ENCODE measurements around the gene GSTM3.

DNA sequence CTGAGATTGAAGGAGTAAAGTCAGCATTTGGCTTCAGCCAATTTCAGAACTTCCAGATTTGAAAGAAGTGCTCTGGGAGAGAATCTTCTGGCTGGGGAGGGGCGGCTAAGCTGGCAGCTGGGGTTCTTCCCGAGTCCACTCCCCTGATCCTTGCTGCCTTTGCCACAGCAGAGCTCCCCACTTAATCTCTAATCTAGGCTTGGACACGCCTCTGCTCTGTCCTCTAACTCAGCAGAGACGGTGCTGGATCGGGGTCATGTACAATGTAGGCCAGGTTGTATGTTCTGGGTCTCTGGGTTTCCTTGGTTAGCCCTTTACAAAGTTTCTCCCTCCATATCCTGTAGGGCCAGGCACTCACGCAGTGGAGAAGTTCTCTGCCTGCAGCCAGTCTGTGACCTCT is 10.1 kb upstream of the GSTM3 start:
- TF ChIP-seq EZH2 (IDR thresholded peaks at IDR 0.05; ENCODE audit: low read depth, unreplicated experiment) (no peak), EZH2phosphoT487 (IDR thresholded peaks at IDR 0.05; ENCODE audit: unreplicated experiment) (no peak), POLR2AphosphoS5 (IDR thresholded peaks at IDR 0.05; ENCODE audit: low read depth) (no peak), CREB1 (CRISPR knock-in tag; IDR thresholded peaks at IDR 0.05; ENCODE audit: low read depth) (no peak), ZNF331 (CRISPR knock-in tag; IDR thresholded peaks at IDR 0.05; ENCODE audit: low read depth) (no peak), JUNB (IDR thresholded peaks at IDR 0.05; ENCODE audit: unreplicated experiment) (no peak), STAT1 (IDR thresholded peaks at IDR 0.05; ENCODE audit: unreplicated experiment) (no peak)
- TF ChIP-seq, protein P1, sequence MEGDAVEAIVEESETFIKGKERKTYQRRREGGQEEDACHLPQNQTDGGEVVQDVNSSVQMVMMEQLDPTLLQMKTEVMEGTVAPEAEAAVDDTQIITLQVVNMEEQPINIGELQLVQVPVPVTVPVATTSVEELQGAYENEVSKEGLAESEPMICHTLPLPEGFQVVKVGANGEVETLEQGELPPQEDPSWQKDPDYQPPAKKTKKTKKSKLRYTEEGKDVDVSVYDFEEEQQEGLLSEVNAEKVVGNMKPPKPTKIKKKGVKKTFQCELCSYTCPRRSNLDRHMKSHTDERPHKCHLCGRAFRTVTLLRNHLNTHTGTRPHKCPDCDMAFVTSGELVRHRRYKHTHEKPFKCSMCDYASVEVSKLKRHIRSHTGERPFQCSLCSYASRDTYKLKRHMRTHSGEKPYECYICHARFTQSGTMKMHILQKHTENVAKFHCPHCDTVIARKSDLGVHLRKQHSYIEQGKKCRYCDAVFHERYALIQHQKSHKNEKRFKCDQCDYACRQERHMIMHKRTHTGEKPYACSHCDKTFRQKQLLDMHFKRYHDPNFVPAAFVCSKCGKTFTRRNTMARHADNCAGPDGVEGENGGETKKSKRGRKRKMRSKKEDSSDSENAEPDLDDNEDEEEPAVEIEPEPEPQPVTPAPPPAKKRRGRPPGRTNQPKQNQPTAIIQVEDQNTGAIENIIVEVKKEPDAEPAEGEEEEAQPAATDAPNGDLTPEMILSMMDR (conservative IDR thresholded peaks at IDR 0.05; ENCODE audit: low read depth in 2 of 2), result no peak
- TF ChIP-seq, protein P2, sequence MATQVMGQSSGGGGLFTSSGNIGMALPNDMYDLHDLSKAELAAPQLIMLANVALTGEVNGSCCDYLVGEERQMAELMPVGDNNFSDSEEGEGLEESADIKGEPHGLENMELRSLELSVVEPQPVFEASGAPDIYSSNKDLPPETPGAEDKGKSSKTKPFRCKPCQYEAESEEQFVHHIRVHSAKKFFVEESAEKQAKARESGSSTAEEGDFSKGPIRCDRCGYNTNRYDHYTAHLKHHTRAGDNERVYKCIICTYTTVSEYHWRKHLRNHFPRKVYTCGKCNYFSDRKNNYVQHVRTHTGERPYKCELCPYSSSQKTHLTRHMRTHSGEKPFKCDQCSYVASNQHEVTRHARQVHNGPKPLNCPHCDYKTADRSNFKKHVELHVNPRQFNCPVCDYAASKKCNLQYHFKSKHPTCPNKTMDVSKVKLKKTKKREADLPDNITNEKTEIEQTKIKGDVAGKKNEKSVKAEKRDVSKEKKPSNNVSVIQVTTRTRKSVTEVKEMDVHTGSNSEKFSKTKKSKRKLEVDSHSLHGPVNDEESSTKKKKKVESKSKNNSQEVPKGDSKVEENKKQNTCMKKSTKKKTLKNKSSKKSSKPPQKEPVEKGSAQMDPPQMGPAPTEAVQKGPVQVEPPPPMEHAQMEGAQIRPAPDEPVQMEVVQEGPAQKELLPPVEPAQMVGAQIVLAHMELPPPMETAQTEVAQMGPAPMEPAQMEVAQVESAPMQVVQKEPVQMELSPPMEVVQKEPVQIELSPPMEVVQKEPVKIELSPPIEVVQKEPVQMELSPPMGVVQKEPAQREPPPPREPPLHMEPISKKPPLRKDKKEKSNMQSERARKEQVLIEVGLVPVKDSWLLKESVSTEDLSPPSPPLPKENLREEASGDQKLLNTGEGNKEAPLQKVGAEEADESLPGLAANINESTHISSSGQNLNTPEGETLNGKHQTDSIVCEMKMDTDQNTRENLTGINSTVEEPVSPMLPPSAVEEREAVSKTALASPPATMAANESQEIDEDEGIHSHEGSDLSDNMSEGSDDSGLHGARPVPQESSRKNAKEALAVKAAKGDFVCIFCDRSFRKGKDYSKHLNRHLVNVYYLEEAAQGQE (IDR thresholded peaks at IDR 0.05; ENCODE audit: unreplicated experiment), result no peak
- TF ChIP-seq, protein P3, sequence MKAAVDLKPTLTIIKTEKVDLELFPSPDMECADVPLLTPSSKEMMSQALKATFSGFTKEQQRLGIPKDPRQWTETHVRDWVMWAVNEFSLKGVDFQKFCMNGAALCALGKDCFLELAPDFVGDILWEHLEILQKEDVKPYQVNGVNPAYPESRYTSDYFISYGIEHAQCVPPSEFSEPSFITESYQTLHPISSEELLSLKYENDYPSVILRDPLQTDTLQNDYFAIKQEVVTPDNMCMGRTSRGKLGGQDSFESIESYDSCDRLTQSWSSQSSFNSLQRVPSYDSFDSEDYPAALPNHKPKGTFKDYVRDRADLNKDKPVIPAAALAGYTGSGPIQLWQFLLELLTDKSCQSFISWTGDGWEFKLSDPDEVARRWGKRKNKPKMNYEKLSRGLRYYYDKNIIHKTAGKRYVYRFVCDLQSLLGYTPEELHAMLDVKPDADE (IDR thresholded peaks at IDR 0.05), result no peak

Measured in GM23338 (cell line).